WTC11 (cell line): Measurements from ENCODE around the gene PCDHB12. TPM values are rescaled to one million over a fixed set of nuclear protein-coding genes. Genes with fewer than 3 reads are reported as not detected.
"Not testable (repeated sequence)": the region's sequence is repeated elsewhere in the genome, so short reads cannot be mapped to it uniquely, and the experiment has no call there.

Source experiments
- ATAC-seq: fragments of 200-7000 bp; cut with Tn5 transposase; 2 replicates; pipeline ENCODE4 v1.10.0; 2021; ENCODE audit warnings: mild to moderate bottlenecking, moderate library complexity
- CTCF ChIA-PET: fragments of 300-600 bp; sonication (Branson Sonifier 250); formaldehyde crosslinking; loops from one replicate; lab custom pipeline; 2021; ENCODE audit warnings: antibody characterized with exemption; lab: Charles Lee
- POLR2A ChIA-PET: fragments of 350-600 bp; sonication (Branson Sonifier 250); formaldehyde crosslinking; loops from one replicate; lab custom pipeline; 2021; ENCODE audit warnings: antibody characterized with exemption; lab: Charles Lee
- DNase-seq: peaks from one replicate; pipeline ENCODE4 v3.0.0; 2021; ENCODE audit warnings: low spot score
- H3K27ac Mint-ChIP-seq: 2 replicates; pipeline ENCODE4 v1.8.0; 2021; ENCODE audit warnings: mixed read lengths
- H3K27me3 Mint-ChIP-seq: 2 replicates; pipeline ENCODE4 v1.8.0; 2021; ENCODE audit warnings: low read depth, mild to moderate bottlenecking, moderate library complexity, mixed read lengths
- H3K36me3 Mint-ChIP-seq: 2 replicates; pipeline ENCODE4 v1.8.0; 2021; ENCODE audit warnings: mixed read lengths
- H3K4me1 Mint-ChIP-seq: 2 replicates; pipeline ENCODE4 v1.8.0; 2022; ENCODE audit warnings: mixed read lengths
- H3K4me3 Mint-ChIP-seq: 2 replicates; pipeline ENCODE4 v1.8.0; 2021; ENCODE audit warnings: mild to moderate bottlenecking, moderate library complexity, mixed read lengths
- H3K9me3 Mint-ChIP-seq: 2 replicates; pipeline ENCODE4 v1.8.0; 2021; ENCODE audit warnings: mixed read lengths
- CREB1 ChIP-seq: sonication (generic); formaldehyde crosslinking; IDR thresholded peaks from 2 replicates; pipeline ENCODE4 v1.8.0; 2023; ENCODE audit warnings: mild to moderate bottlenecking, missing genetic modification reagents
- CTCF ChIP-seq: fragments of 200-600 bp; IDR thresholded peaks from 2 replicates; pipeline ENCODE4 v1.8.0; 2022; ENCODE audit warnings: antibody characterized with exemption
- NFE2L1 ChIP-seq: sonication (generic); formaldehyde crosslinking; IDR thresholded peaks from 2 replicates; pipeline ENCODE4 v1.8.1; 2023; ENCODE audit warnings: missing genetic modification reagents
- NR2C2 ChIP-seq: sonication (generic); formaldehyde crosslinking; IDR thresholded peaks from 2 replicates; pipeline ENCODE4 v1.8.0; 2022; ENCODE audit warnings: mild to moderate bottlenecking, missing genetic modification reagents
- PRDM15 ChIP-seq: sonication (generic); formaldehyde crosslinking; IDR thresholded peaks from 2 replicates; pipeline ENCODE4 v1.8.0; 2022; ENCODE audit warnings: missing genetic modification reagents
- PRRX2 ChIP-seq: fragments of 250-450 bp; sonication (Bioruptor Pico); IDR thresholded peaks from 2 replicates; pipeline ENCODE4 v1.8.0; 2021; ENCODE audit warnings: mild to moderate bottlenecking
- ZNF121 ChIP-seq: sonication (generic); formaldehyde crosslinking; IDR thresholded peaks from 2 replicates; pipeline ENCODE4 v1.8.0; 2023; ENCODE audit warnings: missing genetic modification reagents
- ZNF232 ChIP-seq: sonication (generic); formaldehyde crosslinking; IDR thresholded peaks from 2 replicates; pipeline ENCODE4 v1.8.0; 2022; ENCODE audit warnings: mild to moderate bottlenecking, missing genetic modification reagents
- ZNF317 ChIP-seq: sonication (generic); formaldehyde crosslinking; IDR thresholded peaks from 2 replicates; pipeline ENCODE4 v1.8.1; 2023; ENCODE audit warnings: low read depth, mild to moderate bottlenecking, moderate library complexity, missing genetic modification reagents, borderline replicate concordance
- total RNA-seq: library from RNA; stranded (reverse); gene quantifications from 3 replicates; pipeline ENCODE4 v1.2.3, GENCODE V29; 2021

The PCDHB12 gene
- total RNA-seq, 1 experiment from 2014 or later, result 2.7 TPM

- H3K4me1 Mint-ChIP-seq, POLR2A ChIA-PET, H3K27me3 Mint-ChIP-seq, H3K27ac Mint-ChIP-seq: not testable (repeated sequence)
- TF ChIP-seq CTCF, result peak; percentile 46; the same call in 1 of the 2 replicates
- CTCF ChIA-PET, result interaction anchor here (0.7 to 2.4 kb wide), 20 partner anchors 10 to 344 kb away, joined by 3 to 20 read pairs (median 5); partner anchors contain the start of genes PCDHB10, PCDHB14, PCDHB15 and PCDHB16
- Mint-ChIP-seq H3K9me3 (peaks cover 25% of the 10 kb centered on the region), H3K36me3 (peaks cover 25% of the 10 kb centered on the region), H3K4me3 (peak within 1 kb of the TSS; percentile 58)
- peak; percentile 90 for ATAC-seq
- peak; percentile 89 for DNase-seq
These were observed 5.3 kb downstream of the PCDHB12 start, which contains the start of gene PCDHB13 for GRCh38 chr5:141213656-141214339. Gene PCDHB13, plus strand, starts transcription at chr5:141213919. Its CDS starts 205 bp downstream, at chr5:141214124.

- H3K4me1 Mint-ChIP-seq, H3K27ac Mint-ChIP-seq, POLR2A ChIA-PET, H3K27me3 Mint-ChIP-seq, DNase-seq, ATAC-seq: not testable (repeated sequence)
- CTCF ChIA-PET, result interaction anchor here (0.9 to 2.4 kb wide), 13 partner anchors 9 to 343 kb away, joined by 3 to 20 read pairs (median 7); partner anchors contain the start of genes PCDHB14, PCDHB15, PCDHB16 and PCDHB2
- Mint-ChIP-seq H3K9me3 (peaks cover 25% of the 10 kb centered on the region), H3K4me3 (peak overlapping the region; percentile 19; the same call in 1 of the 2 replicates), H3K36me3 (peaks cover 25% of the 10 kb centered on the region)
These were observed 6.1 kb downstream of the PCDHB12 start for GRCh38 chr5:141214583-141214982.

DNA sequence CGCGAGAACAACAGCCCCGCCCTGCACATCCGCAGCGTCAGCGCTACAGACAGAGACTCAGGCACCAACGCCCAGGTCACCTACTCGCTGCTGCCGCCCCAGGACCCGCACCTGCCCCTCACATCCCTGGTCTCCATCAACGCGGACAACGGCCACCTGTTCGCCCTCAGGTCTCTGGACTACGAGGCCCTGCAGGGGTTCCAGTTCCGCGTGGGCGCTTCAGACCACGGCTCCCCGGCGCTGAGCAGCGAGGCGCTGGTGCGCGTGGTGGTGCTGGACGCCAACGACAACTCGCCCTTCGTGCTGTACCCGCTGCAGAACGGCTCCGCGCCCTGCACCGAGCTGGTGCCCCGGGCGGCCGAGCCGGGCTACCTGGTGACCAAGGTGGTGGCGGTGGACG is 7.0 kb downstream of the PCDHB12 start:
- ATAC-seq, H3K27me3 Mint-ChIP-seq, H3K4me3 Mint-ChIP-seq, H3K27ac Mint-ChIP-seq, DNase-seq, POLR2A ChIA-PET, H3K4me1 Mint-ChIP-seq: not testable (repeated sequence)
- Mint-ChIP-seq H3K9me3 (peaks cover 19% of the 10 kb centered on the region), H3K36me3 (peaks cover 22% of the 10 kb centered on the region)
- CTCF ChIA-PET, result interaction anchor here (2.4 kb wide), 1 partner anchor 80 kb away, joined by 9 read pairs; the partner anchor contains the start of gene PCDHB5

- H3K4me3 Mint-ChIP-seq, POLR2A ChIA-PET, CTCF ChIA-PET, ATAC-seq, H3K27me3 Mint-ChIP-seq, H3K27ac Mint-ChIP-seq, DNase-seq, H3K4me1 Mint-ChIP-seq: not testable (repeated sequence)
- Mint-ChIP-seq H3K36me3 (peaks cover 20% of the 10 kb centered on the region), H3K9me3 (peaks cover 19% of the 10 kb centered on the region)
These were observed 7.5 kb downstream of the PCDHB12 start for GRCh38 chr5:141216035-141216434.

GRCh38 chr5:141223112-141223783 is 14.7 kb downstream of the PCDHB12 start, which contains the start of gene PCDHB14:
Gene PCDHB14, plus strand, starts transcription at chr5:141223343. Its CDS starts 163 bp downstream, at chr5:141223506.
- peak; percentile 100 for ATAC-seq
- Mint-ChIP-seq H3K36me3 (no peaks in the 10 kb centered on the region), H3K27ac (peak within 1 kb of the TSS; percentile 19; the same call in 1 of the 2 replicates), H3K4me3 (peak within 1 kb of the TSS; percentile 62), H3K9me3 (no peaks in the 10 kb centered on the region), H3K4me1 (peaks cover 11% of the 10 kb centered on the region), H3K27me3 (no peaks in the 10 kb centered on the region; the same call in none of the 2 replicates)
- TF ChIP-seq ZNF121 (no peak), CREB1 (CRISPR knock-in tag) (no peak), NR2C2 (CRISPR knock-in tag) (no peak), PRRX2 (CRISPR knock-in tag) (no peak), ZNF317 (CRISPR knock-in tag) (no peak), PRDM15 (CRISPR knock-in tag) (no peak), ZNF232 (CRISPR knock-in tag) (no peak), NFE2L1 (CRISPR knock-in tag) (no peak)
- POLR2A ChIA-PET, result interaction anchor here (0.6 to 1.2 kb wide), 5 partner anchors 11 to 189 kb away, joined by 3 to 7 read pairs (median 3); partner anchors contain the start of genes PCDHB15 and PCDHGA10
- CTCF ChIA-PET, result interaction anchor here (0.6 to 3.4 kb wide), 89 partner anchors 9 to 738 kb away, joined by 3 to 56 read pairs (median 6); partner anchors contain the start of genes PCDHA1, PCDHA10, PCDHB10 and PCDHB11
- DNase-seq, result no peak

DNA sequence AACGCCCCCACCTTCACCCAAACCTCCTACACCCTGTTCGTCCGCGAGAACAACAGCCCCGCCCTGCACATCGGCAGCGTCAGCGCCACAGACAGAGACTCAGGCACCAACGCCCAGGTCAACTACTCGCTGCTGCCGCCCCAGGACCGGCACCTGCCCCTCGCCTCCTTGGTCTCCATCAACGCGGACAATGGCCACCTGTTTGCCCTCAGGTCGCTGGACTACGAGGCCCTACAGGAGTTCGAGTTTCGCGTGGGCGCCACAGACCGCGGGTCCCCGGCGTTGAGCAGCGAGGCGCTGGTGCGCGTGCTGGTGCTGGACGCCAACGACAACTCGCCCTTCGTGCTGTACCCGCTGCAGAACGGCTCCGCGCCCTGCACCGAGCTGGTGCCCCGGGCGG is 16.3 kb downstream of the PCDHB12 start:
- H3K27ac Mint-ChIP-seq, H3K4me3 Mint-ChIP-seq, POLR2A ChIA-PET, H3K27me3 Mint-ChIP-seq, DNase-seq, H3K9me3 Mint-ChIP-seq, H3K36me3 Mint-ChIP-seq, ATAC-seq: not testable (repeated sequence)
- CTCF ChIA-PET, result interaction anchor here (3.4 kb wide), 2 partner anchors 9 to 336 kb away, joined by 37 to 43 read pairs; no protein-coding TSS in a partner anchor
- H3K4me1 Mint-ChIP-seq, result peaks cover 16% of the 10 kb centered on the region

DNA sequence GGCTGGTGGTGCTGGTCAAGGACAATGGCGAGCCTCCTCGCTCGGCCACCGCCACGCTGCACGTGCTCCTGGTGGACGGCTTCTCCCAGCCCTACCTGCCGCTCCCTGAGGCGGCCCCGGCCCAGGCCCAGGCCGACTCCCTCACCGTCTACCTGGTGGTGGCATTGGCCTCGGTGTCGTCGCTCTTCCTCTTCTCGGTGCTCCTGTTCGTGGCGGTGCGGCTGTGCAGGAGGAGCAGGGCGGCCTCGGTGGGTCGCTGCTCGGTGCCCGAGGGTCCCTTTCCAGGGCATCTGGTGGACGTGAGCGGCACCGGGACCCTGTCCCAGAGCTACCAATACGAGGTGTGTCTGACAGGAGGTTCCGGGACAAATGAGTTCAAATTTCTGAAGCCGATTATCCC is 16.9 kb downstream of the PCDHB12 start:
- ATAC-seq, H3K27ac Mint-ChIP-seq, H3K4me3 Mint-ChIP-seq, H3K9me3 Mint-ChIP-seq, H3K36me3 Mint-ChIP-seq, H3K27me3 Mint-ChIP-seq, DNase-seq, POLR2A ChIA-PET: not testable (repeated sequence)
- CTCF ChIA-PET, result interaction anchor here (0.6 to 3.4 kb wide), 3 partner anchors 9 to 367 kb away, joined by 3 to 43 read pairs (median 37); no protein-coding TSS in a partner anchor
- peaks cover 16% of the 10 kb centered on the region for H3K4me1 Mint-ChIP-seq
